HL-60 (cell line): ENCODE data around the gene USP36.
A peak's percentile ranks its signal among the peaks of the same experiment; 100 is the strongest.

ENCODE experiments used
- DNase-seq, 2 experiments: peaks; one replicate each; pipeline ENCODE4 v3.0.0-alpha.2; 2010 to 2020; ENCODE audit warnings: low read depth in 1 of 2, low spot score in 1 of 2
- H3K27ac ChIP-seq: fragments of 250-450 bp; sonication (Bioruptor Pico); replicated peaks from 2 replicates; pipeline ENCODE4 v1.5.1; 2020; ENCODE audit warnings: mild to moderate bottlenecking, moderate library complexity
- H3K27me3 ChIP-seq: fragments of 250-450 bp; sonication (Bioruptor Pico); 2 replicates; pipeline ENCODE4 v1.5.1; 2021; ENCODE audit warnings: mild to moderate bottlenecking, moderate library complexity; ENCODE audit not compliant: insufficient read depth, poor library complexity, severe bottlenecking
- H3K4me3 ChIP-seq: replicated peaks from 2 replicates; pipeline ENCODE4 v1.5.1; 2011; ENCODE audit warnings: mild to moderate bottlenecking, control low read depth, low read length; ENCODE audit not compliant: insufficient read depth
- CTCF ChIP-seq: IDR thresholded peaks from one replicate; pipeline ENCODE4 v1.5.1; 2011; ENCODE audit warnings: low read length, control low read depth, inconsistent platforms; ENCODE audit not compliant: insufficient read depth
- GABPA ChIP-seq: IDR thresholded peaks from 2 replicates; pipeline ENCODE4 v1.6.1; 2012; ENCODE audit warnings: low read depth
- POLR2AphosphoS5 ChIP-seq: IDR thresholded peaks from 2 replicates; pipeline ENCODE4 v1.6.1; 2012; ENCODE audit warnings: low read depth
- REST ChIP-seq: IDR thresholded peaks from 2 replicates; pipeline ENCODE4 v1.6.1; 2012; ENCODE audit warnings: low read depth; ENCODE audit not compliant: insufficient replicate concordance
- SPI1 ChIP-seq: IDR thresholded peaks from 2 replicates; pipeline ENCODE4 v1.6.1; 2012; ENCODE audit warnings: low read depth, mild to moderate bottlenecking, borderline replicate concordance

The USP36 gene

GRCh38 chr17:78882540-78883088 lies 42.0 kb upstream of the USP36 start:
- H3K4me3 ChIP-seq = no peak overlapping the region
- no peaks in the 10 kb centered on the region for H3K27me3 ChIP-seq
- peak in 1 of 2 experiments; percentile 78 for DNase-seq
- TF ChIP-seq REST (no peak), GABPA (no peak)
- peak overlapping the region; percentile 93 for H3K27ac ChIP-seq

- peak in 1 of 2 experiments; percentile 48 for DNase-seq
- Histone ChIP-seq H3K27ac (peak overlapping the region; percentile 41), H3K27me3 (no peaks in the 10 kb centered on the region), H3K4me3 (no peak overlapping the region)
- TF ChIP-seq GABPA = no peak
- no peak for TF ChIP-seq SPI1
- no peak for TF ChIP-seq POLR2AphosphoS5
- TF ChIP-seq REST = no peak
- no peak for TF ChIP-seq CTCF
Observed at GRCh38 chr17:78879635-78880186, 39.1 kb upstream of the USP36 start.

GRCh38 chr17:78878871-78879527 lies 38.4 kb upstream of the USP36 start:
- no peak for DNase-seq
- no peak for TF ChIP-seq CTCF
- no peak for TF ChIP-seq REST
- H3K27ac ChIP-seq = peak overlapping the region; percentile 41
- H3K4me3 ChIP-seq = no peak overlapping the region
- no peaks in the 10 kb centered on the region for H3K27me3 ChIP-seq
